ENCODE results near the gene WDTC1.

GRCh38 chr1:27342778-27343638 lies 108.6 kb downstream of the WDTC1 start:
- TF ChIP-seq, protein P1, sequence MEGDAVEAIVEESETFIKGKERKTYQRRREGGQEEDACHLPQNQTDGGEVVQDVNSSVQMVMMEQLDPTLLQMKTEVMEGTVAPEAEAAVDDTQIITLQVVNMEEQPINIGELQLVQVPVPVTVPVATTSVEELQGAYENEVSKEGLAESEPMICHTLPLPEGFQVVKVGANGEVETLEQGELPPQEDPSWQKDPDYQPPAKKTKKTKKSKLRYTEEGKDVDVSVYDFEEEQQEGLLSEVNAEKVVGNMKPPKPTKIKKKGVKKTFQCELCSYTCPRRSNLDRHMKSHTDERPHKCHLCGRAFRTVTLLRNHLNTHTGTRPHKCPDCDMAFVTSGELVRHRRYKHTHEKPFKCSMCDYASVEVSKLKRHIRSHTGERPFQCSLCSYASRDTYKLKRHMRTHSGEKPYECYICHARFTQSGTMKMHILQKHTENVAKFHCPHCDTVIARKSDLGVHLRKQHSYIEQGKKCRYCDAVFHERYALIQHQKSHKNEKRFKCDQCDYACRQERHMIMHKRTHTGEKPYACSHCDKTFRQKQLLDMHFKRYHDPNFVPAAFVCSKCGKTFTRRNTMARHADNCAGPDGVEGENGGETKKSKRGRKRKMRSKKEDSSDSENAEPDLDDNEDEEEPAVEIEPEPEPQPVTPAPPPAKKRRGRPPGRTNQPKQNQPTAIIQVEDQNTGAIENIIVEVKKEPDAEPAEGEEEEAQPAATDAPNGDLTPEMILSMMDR (IDR thresholded peaks at IDR 0.05), result no peak
- TF ChIP-seq POLR2A (IDR thresholded peaks at IDR 0.05), result peak in 2 of 4 donors; percentile 68 to 74
